Left lung (tissue), 10 donors: ENCODE results near the gene SKIDA1. TPM values are rescaled to one million over a fixed set of nuclear protein-coding genes. Genes with fewer than 3 reads are reported as not detected.

Experiments
- ATAC-seq: fragments of 200-7000 bp; cut with Tn5 transposase; one replicate; pipeline ENCODE4 v1.9.1; 2020; ENCODE audit warnings: moderate library complexity
- DNase-seq, 4 donors: peaks; one replicate each; pipeline ENCODE4 v3.0.0-alpha.2; 2013 to 2020
- H3K27ac ChIP-seq, 2 donors: fragments of 200-600 bp; sonication (generic) in 1 of 2; one replicate each; pipeline versions ENCODE4 v1.5.0 to v1.8.0; 2020 to 2021
- H3K27me3 ChIP-seq, 2 donors: fragments of 200-600 bp; sonication (generic) in 1 of 2; one replicate each; pipeline versions ENCODE4 v1.5.0 to v1.8.0; 2020 to 2021
- H3K36me3 ChIP-seq, 2 donors: fragments of 200-600 bp; sonication (generic) in 1 of 2; one replicate each; pipeline versions ENCODE4 v1.5.0 to v1.8.0; 2020 to 2021
- H3K4me1 ChIP-seq, 2 donors: fragments of 200-600 bp; one replicate each; pipeline ENCODE4 v1.8.0; 2021
- H3K4me3 ChIP-seq, 2 donors: fragments of 200-600 bp; sonication (generic) in 1 of 2; one replicate each; pipeline versions ENCODE4 v1.5.0 to v1.8.0; 2020 to 2021; ENCODE audit warnings: mild to moderate bottlenecking in 1 of 2
- H3K9me3 ChIP-seq, 2 donors: fragments of 200-600 bp; sonication (generic) in 1 of 2; one replicate each; pipeline versions ENCODE4 v1.5.0 to v1.8.0; 2020 to 2021
- CTCF ChIP-seq, 2 donors: fragments of 200-600 bp; sonication (generic) in 1 of 2; IDR thresholded peaks; one replicate each; pipeline versions ENCODE4 v1.5.0 to v1.8.0; 2021; ENCODE audit warnings: antibody characterized with exemption in 2 of 2
- intact Hi-C, 2 donors: fragments of 100-400 bp; cut with DNase I; formaldehyde crosslinking; loops; one replicate each; pipeline versions ENCODE4 v1.11.2 to v1.14.2; 2022
- polyA plus RNA-seq, 6 donors: library from polyadenylated mRNA; unstranded; fragments of 120-200 nt; gene quantifications; one replicate each; pipeline ENCODE4 v1.2.1, GENCODE V29; 2013; ENCODE audit not compliant: insufficient read length in 6 of 6
- total RNA-seq, 2 donors: library from RNA; stranded (reverse); fragmentation: NEBNext Ultra II Directional; extraction: Animal tissue kit (Norgen Biotek cat#: 25700); gene quantifications; one replicate each; pipeline ENCODE4 v1.2.1, GENCODE V29; 2021
- donor health status: DM: no; HTN: yes; CAD: no.
- donor health status: DM: no; HTN: no; CAD: no.

SKIDA1 gene
- total and polyA plus RNA-seq, 8 donors = 1.2 to 6.2 (median 4.9) TPM

- no peak for DNase-seq
- intact Hi-C loops = no loop called here
Observed at GRCh38 chr10:21535494-21535965, 10.0 kb upstream of the SKIDA1 start.

DNA sequence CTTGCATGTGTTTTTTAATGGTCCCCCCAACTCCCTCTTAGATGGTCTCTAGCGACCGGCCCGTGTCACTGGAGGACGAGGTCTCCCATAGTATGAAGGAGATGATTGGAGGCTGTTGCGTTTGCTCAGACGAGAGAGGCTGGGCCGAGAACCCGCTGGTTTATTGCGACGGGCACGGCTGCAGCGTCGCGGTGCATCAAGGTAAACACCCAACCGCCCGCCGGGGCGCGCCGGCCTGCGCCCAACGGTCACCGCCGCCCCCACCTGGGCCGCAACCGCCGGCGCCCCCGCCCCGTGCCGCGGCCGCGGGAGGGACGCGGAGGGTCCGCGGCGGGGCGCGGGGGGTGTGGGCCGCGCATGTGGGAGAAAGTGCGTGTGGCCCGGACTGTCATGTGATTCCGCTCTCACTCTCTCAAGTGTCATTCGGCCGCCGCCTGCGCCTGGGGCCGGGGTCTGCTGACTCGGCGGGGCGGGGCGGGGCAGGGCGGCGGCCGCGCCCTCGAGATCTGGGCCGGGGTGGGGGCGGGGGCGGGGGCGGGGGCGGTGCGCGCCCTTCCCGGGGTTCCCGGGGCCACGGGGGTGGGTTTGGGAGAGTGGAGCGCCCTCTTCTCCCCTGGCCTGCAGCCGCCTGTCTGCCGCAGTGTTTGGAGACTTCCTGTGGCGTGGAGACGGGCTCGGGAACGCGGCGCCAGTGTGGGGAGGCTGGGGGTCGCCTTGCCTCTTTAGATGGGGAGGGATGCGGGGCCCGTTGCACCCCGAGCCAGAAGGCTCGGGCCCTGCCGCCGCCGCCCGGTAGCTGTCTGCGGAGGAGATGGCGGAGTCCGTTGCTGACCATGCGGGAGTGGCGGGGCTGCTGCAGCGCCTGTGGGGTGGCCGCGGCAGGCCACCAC is 9.4 kb upstream of the SKIDA1 start:
- peaks cover 5 to 34% of the 10 kb centered on the region in 2 donors for H3K4me1 ChIP-seq
- H3K9me3 ChIP-seq = no peaks in the 10 kb centered on the region
- intact Hi-C loops = no loop called here
- no peaks in the 10 kb centered on the region for H3K27me3 ChIP-seq
- peak overlapping the region; percentile 56 to 84 for H3K4me3 ChIP-seq
- peak overlapping the region; percentile 95 to 96 for H3K27ac ChIP-seq
- peak; percentile 59 to 91 (median 77) for DNase-seq
- peak; percentile 24 for ATAC-seq
- TF ChIP-seq CTCF (IDR thresholded peaks at IDR 0.05) = no peak
- peaks cover 3 to 33% of the 10 kb centered on the region in 2 donors for H3K36me3 ChIP-seq

More at GRCh38 chr10:21535494-21535965, 10.0 kb upstream of the SKIDA1 start:
- H3K27me3 ChIP-seq = no peaks in the 10 kb centered on the region
- no peaks in the 10 kb centered on the region for H3K9me3 ChIP-seq
- peaks cover 4 to 40% of the 10 kb centered on the region in 2 donors for H3K36me3 ChIP-seq
- TF ChIP-seq CTCF (IDR thresholded peaks at IDR 0.05) = no peak
- no peak for ATAC-seq
- H3K4me3 ChIP-seq = peak overlapping the region; percentile 56 to 84
- H3K4me1 ChIP-seq = peaks cover 5 to 34% of the 10 kb centered on the region in 2 donors
- H3K27ac ChIP-seq = peak overlapping the region; percentile 95 to 96

- Histone ChIP-seq H3K27me3 (no peaks in the 10 kb centered on the region), H3K27ac (peak overlapping the region; percentile 95 to 96), H3K4me1 (peaks cover 5 to 34% of the 10 kb centered on the region in 2 donors), H3K4me3 (peak overlapping the region; percentile 56 to 84), H3K36me3 (peaks cover 0 to 27% of the 10 kb centered on the region in 2 donors), H3K9me3 (no peaks in the 10 kb centered on the region)
- ATAC-seq (no peak), DNase-seq (no peak)
- TF ChIP-seq CTCF (IDR thresholded peaks at IDR 0.05) = no peak
- intact Hi-C loops = no loop called here
Observed at GRCh38 chr10:21534280-21534586, 8.8 kb upstream of the SKIDA1 start.

DNA sequence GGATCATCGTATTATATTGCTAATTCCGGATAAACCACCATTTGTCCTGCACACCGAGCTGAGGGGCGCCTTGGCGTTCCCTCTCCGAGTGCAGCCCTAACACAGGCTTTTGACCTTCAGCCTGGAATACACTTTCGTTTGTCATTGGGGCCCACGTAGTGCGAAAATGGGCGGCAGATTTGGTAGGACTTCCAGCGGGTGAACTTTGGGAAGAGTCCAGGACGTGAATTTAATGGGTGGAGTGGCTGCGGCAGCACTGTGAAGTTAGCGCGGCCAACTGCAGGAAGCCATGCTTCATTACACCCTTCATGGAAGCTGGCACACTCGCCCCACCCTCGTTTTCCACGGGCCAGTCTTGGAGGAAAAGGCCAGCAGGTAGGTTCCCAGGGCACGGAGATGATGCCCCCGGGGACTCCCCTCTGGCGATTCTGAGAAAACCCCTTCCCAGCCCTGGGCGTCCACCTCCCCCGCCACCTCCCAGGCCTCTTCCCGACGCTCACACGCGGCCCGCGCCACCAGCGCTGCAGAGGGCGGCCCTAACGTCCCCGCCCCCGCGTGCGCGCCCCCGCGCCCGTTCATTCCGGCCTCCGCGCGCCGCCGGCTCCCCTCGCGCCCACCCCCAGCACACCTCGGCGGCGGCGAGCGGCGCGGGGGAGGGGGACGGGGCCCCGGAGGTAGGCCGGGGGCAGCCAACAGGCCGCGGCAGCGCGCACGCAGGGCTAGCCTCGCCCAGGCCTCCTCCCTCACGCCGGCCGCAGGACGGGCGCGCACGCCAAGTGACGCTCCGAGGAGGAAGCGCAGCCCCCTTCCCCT is 8.2 kb upstream of the SKIDA1 start, which contains the start of gene MLLT10:
TSS of gene MLLT10 (plus strand) at position 766 of the 813 bp plus-strand sequence. CDS start 413 bp downstream, outside the sequence.
- H3K27ac ChIP-seq = peak within 1 kb of the TSS; percentile 95 to 96
- H3K9me3 ChIP-seq = no peaks in the 10 kb centered on the region
- H3K4me1 ChIP-seq = peaks cover 5 to 34% of the 10 kb centered on the region in 2 donors
- peak within 1 kb of the TSS; percentile 56 to 84 for H3K4me3 ChIP-seq
- intact Hi-C loops = no loop called here
- peak; percentile 96 to 99 (median 97) for DNase-seq
- ATAC-seq = peak; percentile 96
- H3K27me3 ChIP-seq = no peaks in the 10 kb centered on the region
- TF ChIP-seq CTCF (IDR thresholded peaks at IDR 0.05) = peak in 1 of 2 donors; percentile 31
- H3K36me3 ChIP-seq = peaks cover 0 to 22% of the 10 kb centered on the region in 2 donors
